ACHN (cell line): Measurements from ENCODE around the gene C1RL.

Source experiments
- DNase-seq: peaks from one replicate; pipeline ENCODE4 v3.0.0-alpha.2; 2015
- in situ Hi-C: cut with HindIII; loops from 2 replicates; pipeline ENCODE4 v1.10.0; 2017; ENCODE audit warnings: low sequenced_read_pairs, low pct_ligation_motif_present, low pct_unique_long_range_greater_than_20kb

The C1RL gene

GRCh38 chr12:7101047-7101693 lies 7.8 kb downstream of the C1RL start:
- no peak for DNase-seq
- in situ Hi-C loops, result no loop called here

DNA sequence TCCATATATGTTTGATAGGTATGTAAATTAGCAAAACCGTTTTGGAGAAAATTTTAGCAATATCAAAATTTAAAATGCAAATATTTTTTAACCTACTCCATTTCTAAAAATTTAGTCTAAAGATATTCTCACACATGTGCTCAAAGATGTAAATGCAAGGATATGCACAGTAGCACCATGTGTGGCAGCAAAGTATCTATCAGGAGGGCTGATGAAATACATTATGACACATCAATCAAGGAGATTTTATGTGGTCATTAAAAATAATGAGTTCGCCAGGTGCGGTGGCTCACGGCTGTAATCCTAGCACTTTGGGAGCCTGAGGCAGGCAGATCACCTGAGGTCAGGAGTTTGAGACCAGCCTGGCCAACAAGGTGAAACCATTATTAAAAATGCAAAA lies 8.8 kb downstream of the C1RL start:
- no peak for DNase-seq
- in situ Hi-C loops, result no loop called here

- no peak for DNase-seq
- in situ Hi-C loops, result no loop called here
Observed at GRCh38 chr12:7099290-7099996, 9.6 kb downstream of the C1RL start.

- no peak for DNase-seq
- in situ Hi-C loops, result no loop called here
Observed at GRCh38 chr12:7096979-7097378, 12.0 kb downstream of the C1RL start.

GRCh38 chr12:7096006-7096932 lies 12.7 kb downstream of the C1RL start:
- DNase-seq, result no peak
- in situ Hi-C loops, result no loop called here

- in situ Hi-C loops, result no loop called here
- no peak for DNase-seq
Observed at GRCh38 chr12:7093892-7094291, 15.1 kb downstream of the C1RL start.

- in situ Hi-C loops, result no loop called here
- no peak for DNase-seq
Observed at GRCh38 chr12:7093486-7093885, 15.5 kb downstream of the C1RL start.

- no peak for DNase-seq
- in situ Hi-C loops, result no loop called here
Observed at GRCh38 chr12:7092986-7093460, 16.0 kb downstream of the C1RL start.

DNA sequence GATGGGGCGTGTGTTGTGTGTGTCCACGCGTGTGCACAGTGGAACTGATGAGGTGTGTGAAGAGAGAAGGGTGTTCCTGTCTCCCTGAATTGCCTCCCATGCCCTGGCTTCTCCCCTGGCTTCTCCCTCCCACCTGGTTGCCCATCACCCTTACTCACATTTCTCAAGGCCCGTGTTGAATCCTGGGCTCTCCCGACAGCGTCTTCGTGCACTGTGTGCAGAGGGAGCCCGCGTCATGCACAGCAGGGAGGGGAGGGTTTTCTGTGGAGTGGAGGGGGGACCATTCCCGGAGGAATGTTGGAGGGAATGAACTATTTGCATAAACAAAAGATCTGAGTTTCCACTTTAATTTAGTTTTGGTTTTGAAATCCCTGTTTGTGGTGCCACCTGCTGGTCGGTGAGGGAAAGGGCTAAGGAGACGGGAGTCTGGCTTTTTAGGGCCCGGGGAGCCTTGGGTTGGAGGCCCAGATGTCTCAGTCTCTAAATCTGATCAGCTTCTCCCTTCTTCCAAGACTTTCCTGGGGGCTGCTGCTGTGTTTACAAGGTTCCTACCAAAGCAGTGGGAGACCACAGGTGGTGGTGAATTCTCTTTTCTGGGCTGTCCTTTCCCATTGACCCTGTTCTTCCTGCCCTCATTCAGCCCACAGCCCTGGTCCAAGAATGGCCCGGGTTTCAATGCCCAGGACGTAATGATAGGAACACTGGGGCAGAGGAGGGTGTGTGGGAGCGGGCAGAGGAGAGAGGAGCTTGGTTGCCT lies 16.6 kb downstream of the C1RL start, which contains the start of gene C1R:
C1R (minus strand) TSS at position 217 of the 757 bp plus-strand sequence; CDS start at position 160, 57 bp downstream.
- in situ Hi-C loops, result no loop called here
- DNase-seq, result peak; percentile 70

- DNase-seq, result no peak
- in situ Hi-C loops, result no loop called here
Observed at GRCh38 chr12:7091660-7092228, 17.3 kb downstream of the C1RL start.

DNA sequence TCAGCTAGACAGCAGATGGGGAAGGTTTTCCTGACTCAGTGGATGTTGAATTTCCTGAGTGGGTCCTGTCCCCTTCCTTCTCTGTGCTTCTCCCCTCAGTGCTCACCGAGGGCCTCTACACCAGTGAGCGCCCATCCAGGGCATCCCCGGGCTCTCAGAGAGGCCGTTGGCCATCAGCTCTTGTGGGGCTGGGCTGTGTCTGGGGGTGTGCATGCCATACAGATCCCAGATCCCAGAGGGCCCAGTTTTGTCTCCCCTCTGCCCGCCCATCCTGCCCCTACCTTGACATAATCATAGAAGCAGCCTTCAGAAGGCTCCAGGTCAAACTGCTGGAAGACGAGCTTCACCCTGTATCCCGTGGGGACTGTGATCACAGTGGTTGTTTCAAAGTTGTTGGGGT lies 17.8 kb downstream of the C1RL start:
- in situ Hi-C loops, result no loop called here

DNA sequence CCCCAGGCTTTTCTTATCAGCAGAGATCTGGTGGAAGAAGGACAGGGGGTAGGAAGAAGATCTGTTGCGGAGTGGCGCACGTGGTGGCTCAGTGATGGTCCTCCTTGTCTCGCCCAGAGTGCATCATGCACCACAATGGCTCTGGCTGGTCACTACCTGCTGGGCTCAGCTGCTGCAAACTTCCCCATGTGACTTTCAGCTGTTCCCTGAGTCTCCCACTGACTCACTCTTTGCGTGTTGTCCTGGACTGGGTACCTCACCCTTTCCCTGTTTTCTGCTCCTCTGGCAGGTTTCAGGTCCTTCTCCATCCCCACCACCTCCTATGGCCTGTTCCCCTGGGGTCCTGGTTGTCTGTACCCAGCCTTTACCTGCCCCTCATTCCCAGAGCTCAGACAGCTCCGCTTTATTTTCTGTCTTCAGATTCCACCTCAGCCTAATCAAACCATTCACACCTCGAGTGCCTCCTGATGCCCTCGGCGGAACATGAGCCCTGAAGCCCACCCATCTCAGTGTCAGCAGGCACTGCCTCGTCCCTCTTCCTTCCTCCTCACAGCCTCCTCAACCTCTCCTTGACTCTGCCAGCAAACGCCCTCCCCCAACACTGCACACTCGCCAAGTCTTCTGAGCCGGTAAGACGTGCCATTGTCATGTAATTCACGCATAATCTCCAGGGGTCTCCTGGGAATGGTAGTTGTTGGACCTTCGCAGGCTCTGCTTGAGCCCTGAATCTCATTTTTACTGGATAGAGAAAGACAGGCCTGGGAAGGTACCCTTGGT lies 18.6 kb downstream of the C1RL start:
- DNase-seq, result no peak
- in situ Hi-C loops, result no loop called here

More for the DNA sequence above, 17.8 kb downstream of the C1RL start:
- no peak for DNase-seq

DNA sequence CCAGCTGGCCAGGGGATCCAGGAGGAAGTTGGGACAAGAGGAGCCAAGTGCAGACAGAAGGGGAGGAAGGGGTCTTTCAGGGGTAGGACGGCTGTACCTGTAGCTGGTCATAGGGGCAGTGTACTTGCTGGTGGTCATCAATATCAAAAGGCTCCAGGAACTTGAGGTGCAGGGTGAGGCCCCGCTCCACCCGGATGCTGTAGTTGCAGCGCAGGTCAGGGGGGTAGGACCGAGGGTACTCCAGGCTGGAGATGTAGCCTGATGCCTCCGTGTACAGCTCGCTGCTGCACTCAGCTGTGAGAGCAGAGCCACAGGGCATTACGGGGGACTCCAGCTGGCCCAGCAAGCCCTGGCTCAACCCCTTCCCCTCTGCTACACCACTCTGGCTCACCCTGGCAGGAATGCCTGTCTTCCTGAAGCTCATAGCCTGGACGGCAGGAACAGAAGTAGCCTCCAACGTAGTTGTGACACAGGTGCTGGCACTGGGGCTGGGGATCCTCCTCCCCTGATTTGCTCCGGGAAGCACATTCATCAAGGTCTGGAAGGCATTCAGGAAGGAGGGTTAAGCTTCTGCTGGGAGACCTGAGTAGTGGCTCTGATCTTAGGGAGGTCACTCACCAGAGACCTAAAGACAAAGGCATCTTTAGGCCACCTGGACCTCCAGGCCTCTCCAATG lies 19.7 kb downstream of the C1RL start:
- in situ Hi-C loops, result no loop called here

GRCh38 chr12:7083125-7083524 lies 25.9 kb downstream of the C1RL start:
- no peak for DNase-seq
- in situ Hi-C loops, result no loop called here

More for the DNA sequence above, 19.7 kb downstream of the C1RL start:
- DNase-seq, result no peak

GRCh38 chr12:7081037-7081436 lies 28.0 kb downstream of the C1RL start:
- no peak for DNase-seq
- in situ Hi-C loops, result no loop called here

- DNase-seq, result peak; percentile 34
- in situ Hi-C loops, result no loop called here
Observed at GRCh38 chr12:7079826-7080125, 29.2 kb downstream of the C1RL start.

DNA sequence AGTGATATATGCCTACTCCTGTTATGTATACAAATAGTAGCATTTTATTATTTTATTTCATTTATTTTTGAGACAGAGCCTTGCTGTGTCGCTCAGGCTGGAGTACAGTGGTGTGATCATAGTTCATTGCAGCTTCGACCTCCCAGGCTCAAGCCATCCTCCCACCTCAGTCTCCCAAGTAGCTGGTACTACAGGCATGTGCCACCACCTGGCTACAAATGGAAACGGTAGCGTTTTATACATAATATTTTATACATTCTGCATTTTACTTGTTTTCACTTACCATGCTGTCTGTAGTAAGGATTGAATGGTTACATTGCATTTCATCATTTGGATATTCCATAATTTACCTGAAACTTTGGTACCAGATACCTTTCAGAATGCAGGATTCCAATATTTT lies 30.9 kb downstream of the C1RL start:
- in situ Hi-C loops, result no loop called here
- DNase-seq, result no peak
